Tibial artery (tissue), 4 donors: ENCODE measurements around the gene KIF13A.

Experiments
- DNase-seq, 2 donors: peaks; one replicate each; pipeline ENCODE4 v3.0.0-alpha.2; 2019
- H3K27ac ChIP-seq, 2 donors: fragments of 200-600 bp; sonication (generic) in 1 of 2; 1 replicate in 1 of 2; 2 replicates in 1 of 2; pipeline ENCODE4 v1.5.1; 2018 to 2019; ENCODE audit warnings: mild to moderate bottlenecking in 1 of 2
- H3K27me3 ChIP-seq, 2 donors: fragments of 200-600 bp; sonication (generic) in 1 of 2; one replicate each; pipeline versions ENCODE4 v1.5.1 to v1.6.0; 2016 to 2019
- H3K36me3 ChIP-seq, 3 donors: fragments of 200-600 bp; sonication (generic) in 2 of 3; one replicate each; pipeline ENCODE4 v1.5.1; 2016 to 2019; ENCODE audit warnings: mild to moderate bottlenecking in 2 of 3
- H3K4me1 ChIP-seq, 4 donors: fragments of 200-600 bp; sonication (generic) in 2 of 4; 1 replicate in 3 of 4; 2 replicates in 1 of 4; pipeline ENCODE4 v1.5.1; 2016 to 2019
- H3K4me3 ChIP-seq, 2 donors: fragments of 200-600 bp; sonication (generic) in 1 of 2; 1 replicate in 1 of 2; 2 replicates in 1 of 2; pipeline ENCODE4 v1.5.1; 2018 to 2019; ENCODE audit warnings: mild to moderate bottlenecking in 2 of 2
- H3K9me3 ChIP-seq, 3 donors: fragments of 200-600 bp; sonication (generic) in 1 of 3; one replicate each; pipeline ENCODE4 v1.5.1; 2016 to 2019
- CTCF ChIP-seq, 2 experiments: fragments of 200-600 bp in 1 of 2; fragments of 450-650 bp in 1 of 2; IDR thresholded peaks; one replicate each; pipeline ENCODE4 v1.5.1; 2017 to 2019; ENCODE audit warnings: antibody characterized with exemption in 2 of 2, mild to moderate bottlenecking in 1 of 2, moderate library complexity in 1 of 2
- intact Hi-C: fragments of 100-400 bp; cut with DNase I; formaldehyde crosslinking; loops from one replicate; pipeline ENCODE4 v1.15.0; 2023; ENCODE audit warnings: low total_unique reads

The KIF13A gene

GRCh38 chr6:17725083-17725482 lies 262.4 kb downstream of the KIF13A start:
- DNase-seq: peak in 1 of 2 donors; percentile 28
- H3K27me3 ChIP-seq: no peaks in the 10 kb centered on the region
- no peak for TF ChIP-seq CTCF (IDR thresholded peaks at IDR 0.05)
- intact Hi-C loops: no loop called here
- no peaks in the 10 kb centered on the region for H3K36me3 ChIP-seq
- no peak overlapping the region for H3K4me3 ChIP-seq
- H3K27ac ChIP-seq: no peak overlapping the region
- H3K9me3 ChIP-seq: no peaks in the 10 kb centered on the region
- no peaks in the 10 kb centered on the region for H3K4me1 ChIP-seq

GRCh38 chr6:17724341-17724740 lies 263.1 kb downstream of the KIF13A start:
- intact Hi-C loops: no loop called here
- H3K27me3 ChIP-seq: no peaks in the 10 kb centered on the region
- TF ChIP-seq CTCF (IDR thresholded peaks at IDR 0.05): no peak
- H3K36me3 ChIP-seq: no peaks in the 10 kb centered on the region
- no peaks in the 10 kb centered on the region for H3K9me3 ChIP-seq
- no peaks in the 10 kb centered on the region for H3K4me1 ChIP-seq
- H3K27ac ChIP-seq: no peak overlapping the region
- H3K4me3 ChIP-seq: no peak overlapping the region
- DNase-seq: no peak

DNA sequence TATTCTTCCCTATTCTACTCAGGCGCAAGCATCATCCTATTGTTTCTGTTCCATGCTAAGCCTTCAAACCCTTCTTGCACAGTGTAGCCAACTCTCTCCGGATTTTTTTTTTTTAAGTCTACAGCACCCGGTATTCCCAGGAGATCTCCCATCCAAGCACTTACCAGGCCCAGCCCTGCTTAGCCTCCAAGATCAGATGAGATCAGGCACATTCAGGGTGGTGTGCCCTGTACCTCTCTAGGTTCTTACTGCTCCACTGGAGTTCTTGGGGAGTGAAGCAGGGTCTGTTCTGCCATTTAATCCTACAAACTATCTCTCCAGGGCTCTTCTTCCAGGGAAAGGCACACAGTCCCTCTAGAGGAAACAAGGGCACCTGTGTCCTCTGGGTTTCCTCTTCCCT lies 265.8 kb downstream of the KIF13A start:
- no peak overlapping the region for H3K27ac ChIP-seq
- TF ChIP-seq CTCF (IDR thresholded peaks at IDR 0.05): no peak
- H3K9me3 ChIP-seq: no peaks in the 10 kb centered on the region

GRCh38 chr6:17719323-17720041 lies 268.0 kb downstream of the KIF13A start:
- no peak for DNase-seq
- no peak for TF ChIP-seq CTCF (IDR thresholded peaks at IDR 0.05)
- no peaks in the 10 kb centered on the region for H3K9me3 ChIP-seq
- no peaks in the 10 kb centered on the region for H3K36me3 ChIP-seq
- H3K4me1 ChIP-seq: peaks cover 0 to 19% (median 4%) of the 10 kb centered on the region in 4 donors
- intact Hi-C loops: no loop called here
- H3K4me3 ChIP-seq: no peak overlapping the region
- no peak overlapping the region for H3K27ac ChIP-seq
- H3K27me3 ChIP-seq: no peaks in the 10 kb centered on the region

More for the DNA sequence above, 265.8 kb downstream of the KIF13A start:
- Histone ChIP-seq H3K27me3 (no peaks in the 10 kb centered on the region), H3K36me3 (no peaks in the 10 kb centered on the region), H3K4me3 (no peak overlapping the region), H3K4me1 (no peaks in the 10 kb centered on the region)
- DNase-seq: no peak
- intact Hi-C loops: no loop called here

GRCh38 chr6:17716221-17716620 lies 271.2 kb downstream of the KIF13A start:
- intact Hi-C loops: no loop called here
- no peak for TF ChIP-seq CTCF (IDR thresholded peaks at IDR 0.05)
- H3K27ac ChIP-seq: peak overlapping the region in 1 of 2 donors; percentile 62

More at GRCh38 chr6:17716221-17716620, 271.2 kb downstream of the KIF13A start:
- no peaks in the 10 kb centered on the region for H3K27me3 ChIP-seq
- H3K36me3 ChIP-seq: no peaks in the 10 kb centered on the region
- no peak for DNase-seq
- no peak overlapping the region for H3K4me3 ChIP-seq
- peaks cover 0 to 19% (median 4%) of the 10 kb centered on the region in 4 donors for H3K4me1 ChIP-seq
- no peaks in the 10 kb centered on the region for H3K9me3 ChIP-seq
